Heart right ventricle (tissue), 16 donors: ENCODE data around the gene SNCA. TPM values are rescaled to one million over a fixed set of nuclear protein-coding genes. Genes with fewer than 3 reads are reported as not detected.

ENCODE experiments used
- ATAC-seq, 8 donors: fragments of 200-7000 bp; cut with Tn5 transposase; one replicate each; pipeline ENCODE4 v1.9.1; 2020; ENCODE audit warnings: mild to moderate bottlenecking in 8 of 8, moderate library complexity in 8 of 8, moderate number of reproducible peaks in 1 of 8
- DNase-seq, 2 donors: peaks; one replicate each; pipeline ENCODE4 v3.0.0-alpha.2; 2020
- H3K27ac ChIP-seq, 10 donors: fragments of 200-600 bp; sonication (generic) in 2 of 10; one replicate each; pipeline versions ENCODE4 v1.5.0 to v1.8.0; 2020 to 2022; ENCODE audit warnings: mild to moderate bottlenecking in 3 of 10
- H3K27me3 ChIP-seq, 7 donors: fragments of 200-600 bp; one replicate each; pipeline ENCODE4 v1.8.0; 2021 to 2022; ENCODE audit warnings: mild to moderate bottlenecking in 2 of 7
- H3K36me3 ChIP-seq, 9 donors: fragments of 200-600 bp; sonication (generic) in 1 of 9; one replicate each; pipeline versions ENCODE4 v1.5.0 to v1.8.0; 2020 to 2022; ENCODE audit warnings: mild to moderate bottlenecking in 2 of 9
- H3K4me1 ChIP-seq, 9 donors: fragments of 200-600 bp; sonication (generic) in 1 of 9; one replicate each; pipeline versions ENCODE4 v1.5.0 to v1.8.0; 2020 to 2022; ENCODE audit warnings: mild to moderate bottlenecking in 4 of 9
- H3K4me3 ChIP-seq, 10 donors: fragments of 200-600 bp; sonication (generic) in 2 of 10; one replicate each; pipeline versions ENCODE4 v1.5.0 to v1.8.0; 2020 to 2022; ENCODE audit warnings: mild to moderate bottlenecking in 7 of 10, moderate library complexity in 2 of 10
- H3K9me3 ChIP-seq, 11 donors: fragments of 200-600 bp in 10 of 11; sonication (generic) in 2 of 11; one replicate each; pipeline versions ENCODE4 v1.5.0 to v1.8.0; 2013 to 2022; ENCODE audit warnings: mild to moderate bottlenecking in 2 of 11, control low read depth in 1 of 11, moderate library complexity in 1 of 11
- CTCF ChIP-seq, 9 donors: fragments of 200-600 bp; sonication (generic) in 2 of 9; IDR thresholded peaks; one replicate each; pipeline versions ENCODE4 v1.5.0 to v1.8.0; 2021 to 2022; ENCODE audit warnings: antibody characterized with exemption in 9 of 9, mild to moderate bottlenecking in 5 of 9, moderate library complexity in 1 of 9
- WGBS, 2 donors: extraction: QIAGEN DNeasy Blood & Tissue Kit; methylation state at CpG; one replicate each; pipeline ENCODE4 v1.1.7; 2013; ENCODE audit warnings: inconsistent platforms in 1 of 2; 5-methylcytosine and 5-hydroxymethylcytosine counted together
- intact Hi-C, 10 donors: fragments of 100-400 bp; cut with DNase I; formaldehyde crosslinking; loops; one replicate each; pipeline versions ENCODE4 v1.11.1 to v1.14.2; 2022
- polyA plus RNA-seq, 2 donors: library from polyadenylated mRNA; stranded (reverse); fragments of 200-250 nt; gene quantifications; one replicate each; pipeline ENCODE4 v1.2.3, GENCODE V29; 2013
- total RNA-seq, 10 donors: library from RNA; stranded (reverse); fragmentation: NEBNext Ultra II Directional in 3 of 10; extraction: Animal tissue kit (Norgen Biotek cat#: 25700) in 3 of 10; gene quantifications; one replicate each; pipeline versions ENCODE4 v1.2.1 to v1.2.4, GENCODE V29; 2021 to 2023
- donor health status: Arrhythmogenic right ventricular cardiomyopathy.
- donor health status: ischemic (EF 13 %, LVEDD 7.1; RV severe dilation, severe dysfunction).
- donor health status: healthy with polysubstance abuse.
- donor health status: DM: no; HTN: yes; CAD: no.
- donor health status: DM: no; HTN: no; CAD: no.
- donor health status: ischemic (EF 25% LVEDD 6.9; RV normal size, moderate dysfunction).
- donor health status: ischemic (EF 25% LVEDD 5.7; RV mildly dilated, moderate dysfunction).
- donor health status: healthy.
- donor health status: DM: yes; HTN: yes; CAD: no.
- donor health status: Ischemic cardiomyopathy.
- donor health status: ischemic (EF 35%, LVEDD 5.7; RV mildly dilated, moderate dysfunction).
- donor health status: nonischemic (EF 11% LVEDD 7.7; RV severe dilation, severe dysfunction).
- donor health status: DM: yes; HTN: yes; CAD: no.
- donor health status: PGD.
- donor health status: ischemic (EF 29% LVEDD 5.4; RV normal size, mild dysfunction).
- donor health status: nonischemic (EF 23%, LVEDD 6.1; RV moderate dilation, normal function).

Gene SNCA
- total and polyA plus RNA-seq, 12 donors: 1.8 to 29.8 (median 3.2) TPM

DNA sequence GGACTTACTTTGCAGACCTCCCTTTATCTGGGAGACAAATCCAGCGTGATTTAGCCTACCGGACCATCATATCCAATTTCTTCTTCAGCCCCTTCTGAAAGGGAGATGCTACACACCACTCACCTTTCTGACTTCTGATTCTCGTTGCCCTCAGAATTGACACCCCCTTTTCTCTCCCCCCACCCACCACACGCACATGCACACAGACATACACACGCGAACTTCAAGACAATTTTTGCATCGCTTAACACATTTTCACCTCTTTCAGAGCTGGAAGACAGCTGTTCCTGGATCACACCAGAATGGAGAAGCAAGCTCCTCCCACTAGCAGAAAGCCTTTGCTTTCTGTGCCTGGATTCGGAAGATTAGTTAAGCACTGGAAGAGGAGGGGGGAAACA lies 1.0 kb upstream of the SNCA start:
- peaks cover 0 to 67% (median 61%) of the 10 kb centered on the region in 7 donors for H3K27me3 ChIP-seq

DNA sequence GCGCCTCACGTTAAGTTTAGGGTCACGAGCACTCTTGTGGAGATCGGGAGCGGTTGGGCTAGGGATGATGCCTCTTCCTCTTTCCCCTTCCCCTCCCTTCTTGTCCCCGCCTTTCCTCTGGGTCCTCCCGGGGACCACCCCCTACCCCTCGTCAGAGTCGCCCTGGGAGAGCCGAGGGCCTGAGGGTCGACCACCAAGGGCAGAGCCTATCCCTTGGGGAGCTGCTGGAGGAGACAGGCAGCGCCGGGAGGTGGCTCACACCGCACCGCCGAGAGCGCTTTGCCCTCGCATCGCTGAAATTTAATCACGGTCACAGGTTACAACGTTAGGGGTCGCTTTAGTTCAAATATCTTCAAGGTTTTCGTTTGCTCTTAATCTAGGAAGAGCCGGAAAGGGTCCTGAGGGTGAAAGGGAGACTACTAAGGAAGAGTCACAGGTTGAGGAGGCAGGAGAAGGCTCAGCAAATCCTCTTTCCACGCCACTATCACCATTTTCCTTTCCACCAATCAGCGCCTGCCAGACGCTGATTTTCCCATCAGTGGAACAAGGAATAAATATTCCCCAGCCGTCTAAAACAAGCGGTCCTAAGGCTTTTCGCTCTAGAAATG lies 528 bp upstream of the SNCA start:
- peak overlapping the region in 3 of 10 donors; percentile 23 to 41 (median 41) for H3K27ac ChIP-seq
- TF ChIP-seq CTCF (IDR thresholded peaks at IDR 0.05): peak in 2 of 9 donors; percentile 16 to 19
- peak; percentile 37 to 78 (median 67) for ATAC-seq
- H3K4me3 ChIP-seq: peak overlapping the region; percentile 30 to 65 (median 57)
- no peaks in the 10 kb centered on the region for H3K36me3 ChIP-seq
- H3K4me1 ChIP-seq: peaks cover 0 to 24% (median 13%) of the 10 kb centered on the region in 9 donors
- WGBS, 2 donors: 0 to 1% methylated on average over 30 of the region's 30 CpGs
- intact Hi-C loops: no loop called here
- H3K9me3 ChIP-seq: no peaks in the 10 kb centered on the region
- H3K27me3 ChIP-seq: peaks cover 0 to 67% (median 61%) of the 10 kb centered on the region in 7 donors
- DNase-seq: peak in 1 of 2 donors; percentile 15

More for the DNA sequence above, 1.0 kb upstream of the SNCA start:
- Histone ChIP-seq H3K27ac (no peak overlapping the region), H3K36me3 (no peaks in the 10 kb centered on the region), H3K4me1 (peaks cover 0 to 24% (median 13%) of the 10 kb centered on the region in 9 donors), H3K4me3 (peak overlapping the region; percentile 30 to 65 (median 57)), H3K9me3 (no peaks in the 10 kb centered on the region)
- DNase-seq: no peak
- no peak for TF ChIP-seq CTCF (IDR thresholded peaks at IDR 0.05)
- intact Hi-C loops: no loop called here
- WGBS, 2 donors: 2 to 4% methylated on average over 8 of the region's 8 CpGs
- no peak for ATAC-seq

DNA sequence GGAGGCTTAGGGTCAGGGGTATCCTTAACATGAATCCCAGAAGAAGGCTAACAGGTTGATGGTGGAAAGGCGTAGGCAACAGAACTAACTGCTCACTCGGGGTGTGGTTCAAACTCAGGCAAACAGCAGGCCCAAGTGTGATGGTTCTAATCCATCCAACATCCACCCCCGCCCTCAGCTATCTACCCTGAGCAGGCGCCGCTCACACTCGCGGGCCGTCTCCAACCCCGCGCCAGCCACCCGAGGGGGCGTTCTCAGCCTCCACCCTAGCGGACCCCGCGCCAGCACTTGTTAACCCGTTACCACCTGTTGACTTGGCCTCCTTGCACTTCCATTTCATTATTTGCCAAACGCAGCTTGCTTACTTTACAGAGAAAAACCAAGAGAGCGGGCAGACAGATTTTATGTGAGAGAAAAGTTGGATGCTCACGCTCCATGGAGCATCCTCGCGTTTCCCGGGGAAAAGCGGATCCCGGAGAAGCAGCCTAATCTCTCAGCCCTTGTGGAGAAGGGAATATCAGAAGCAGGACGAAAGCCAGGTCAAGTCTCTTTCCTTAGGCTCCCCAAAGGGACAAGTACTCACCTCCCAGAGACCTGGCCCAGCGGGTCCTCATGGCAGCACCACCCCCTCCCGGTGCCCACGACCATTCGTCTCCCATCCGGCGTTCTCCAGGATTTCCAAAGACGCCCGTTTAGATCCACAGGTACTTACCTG lies 773 bp downstream of the SNCA start:
- intact Hi-C loops: no loop called here
- WGBS, 2 donors: 8 to 9% methylated on average over 33 of the region's 33 CpGs
- TF ChIP-seq CTCF (IDR thresholded peaks at IDR 0.05): no peak
- Histone ChIP-seq H3K9me3 (no peaks in the 10 kb centered on the region), H3K4me1 (peaks cover 0 to 24% (median 13%) of the 10 kb centered on the region in 9 donors), H3K4me3 (peak overlapping the region; percentile 30 to 65 (median 57)), H3K27ac (no peak overlapping the region), H3K27me3 (peaks cover 0 to 60% (median 52%) of the 10 kb centered on the region in 7 donors), H3K36me3 (no peaks in the 10 kb centered on the region)
- peak in 4 of 8 donors; percentile 21 to 47 (median 38) for ATAC-seq
- no peak for DNase-seq

DNA sequence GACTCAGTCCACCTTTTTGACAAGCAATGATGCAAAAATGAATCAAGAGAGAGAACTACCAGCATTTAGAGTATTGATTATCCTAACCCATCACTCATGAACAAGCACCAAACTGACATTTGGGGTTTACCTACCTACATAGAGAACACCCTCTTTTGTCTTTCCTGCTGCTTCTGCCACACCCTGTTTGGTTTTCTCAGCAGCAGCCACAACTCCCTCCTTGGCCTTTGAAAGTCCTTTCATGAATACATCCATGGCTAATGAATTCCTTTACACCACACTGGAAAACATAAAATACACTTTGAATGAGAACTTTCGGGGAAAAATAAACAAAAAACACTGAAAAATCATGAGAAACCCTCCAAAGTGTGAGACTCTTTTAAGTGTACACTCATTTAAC lies 1.5 kb downstream of the SNCA start:
- Histone ChIP-seq H3K9me3 (no peaks in the 10 kb centered on the region), H3K27me3 (peaks cover 0 to 53% (median 44%) of the 10 kb centered on the region in 7 donors), H3K4me3 (no peak overlapping the region), H3K27ac (no peak overlapping the region), H3K36me3 (no peaks in the 10 kb centered on the region), H3K4me1 (peaks cover 0 to 24% (median 13%) of the 10 kb centered on the region in 9 donors)
- DNase-seq: no peak
- TF ChIP-seq CTCF (IDR thresholded peaks at IDR 0.05): no peak
- 86 to 98% methylated on average over 1 of the region's 1 CpG for WGBS, 2 donors
- intact Hi-C loops: no loop called here
- no peak for ATAC-seq
